HepG2 (cell line): Measurements from ENCODE around the gene CROCC. TPM values are rescaled to one million over a fixed set of nuclear protein-coding genes. Genes with fewer than 3 reads are reported as not detected.

ENCODE experiments used
- ATAC-seq: fragments of 200-7000 bp; cut with Tn5 transposase; 3 replicates; pipeline ENCODE4 v1.9.1; 2020; ENCODE audit warnings: mild to moderate bottlenecking, moderate library complexity
- BruUV-seq: library from RNA; stranded (reverse); fragments of 400-500 nt; replicated peaks from 2 replicates; lab custom pipeline; 2021; lab: Mats Ljungman, UMichigan
- CTCF ChIA-PET: fragments of 300-600 bp; formaldehyde crosslinking; extraction: SDS; loops from one replicate; lab custom pipeline; 2021; ENCODE audit warnings: low total read pairs, inconsistent platforms, low intra/inter-chr PET ratio; lab: Yijun Ruan, JAX
- POLR2A ChIA-PET: fragments of 350-600 bp; sonication (Branson Sonifier 250); formaldehyde crosslinking; loops from one replicate; lab custom pipeline; 2020; ENCODE audit warnings: antibody characterized with exemption, inconsistent platforms; lab: Yijun Ruan, JAX
- DNase-seq: peaks from one replicate; pipeline ENCODE4 v3.0.0-alpha.2; 2015; ENCODE audit warnings: low spot score
- FAIRE-seq: peaks from 3 replicates; lab custom pipeline; 2011; peaks lifted over from hg19 to GRCh38; lab: Jason Lieb, UNC
- H2AFZ ChIP-seq: one replicate; pipeline ENCODE4 v1.6.1; 2011; ENCODE audit warnings: low read length, inconsistent platforms
- H3K27ac ChIP-seq: fragments of 300-600 bp; 3 replicates; pipeline ENCODE4 v1.8.0; 2011; ENCODE audit warnings: mixed run types, mild to moderate bottlenecking, mixed read lengths, low read length, inconsistent platforms; ENCODE audit not compliant: insufficient read depth; ENCODE audit errors: extremely low read length
- H3K27me3 ChIP-seq, 2 experiments: fragments of 200-600 bp in 1 of 2; 2 replicates in 1 of 2; 3 replicates in 1 of 2; pipeline versions ENCODE4 v1.6.0 to v1.8.0; 2011; ENCODE audit warnings: low read length in 2 of 2, mild to moderate bottlenecking in 2 of 2, moderate library complexity in 2 of 2, inconsistent platforms in 1 of 2; ENCODE audit not compliant: insufficient read depth in 2 of 2, control insufficient read depth in 1 of 2
- H3K36me3 ChIP-seq, 2 experiments: fragments of 200-600 bp in 1 of 2; replicated peaks in 1 of 2; 2 replicates in 1 of 2; 3 replicates in 1 of 2; pipeline versions ENCODE4 v1.5.1 to v1.8.0; 2011; ENCODE audit warnings: low read length in 2 of 2, inconsistent platforms in 1 of 2; ENCODE audit not compliant: insufficient read depth in 2 of 2, control insufficient read depth in 1 of 2
- H3K4me1 ChIP-seq: 2 replicates; pipeline ENCODE4 v1.5.1; 2012; ENCODE audit warnings: low read length, inconsistent platforms; ENCODE audit not compliant: insufficient read depth
- H3K4me2 ChIP-seq: 2 replicates; pipeline ENCODE4 v1.6.0; 2011; ENCODE audit warnings: low read depth, low read length, inconsistent platforms
- H3K4me3 ChIP-seq, 3 experiments: fragments of 200-600 bp in 1 of 3; sonication (generic), shearing (Covaris generic) in 1 of 3; replicated peaks in 1 of 3; 2 replicates each; pipeline ENCODE4 v1.5.1; 2011 to 2016; ENCODE audit warnings: low read length in 3 of 3, inconsistent platforms in 2 of 3, low read depth in 2 of 3, mild to moderate bottlenecking in 2 of 3, control low read depth in 1 of 3, mixed read lengths in 1 of 3; ENCODE audit not compliant: insufficient read depth in 1 of 3
- H3K79me2 ChIP-seq: one replicate; pipeline ENCODE4 v1.6.1; 2011; ENCODE audit warnings: low read length, inconsistent platforms; ENCODE audit not compliant: insufficient read depth
- H3K9ac ChIP-seq: 2 replicates; pipeline ENCODE4 v1.6.0; 2011; ENCODE audit warnings: mild to moderate bottlenecking, low read depth, low read length, inconsistent platforms; ENCODE audit not compliant: insufficient read depth
- H3K9me3 ChIP-seq: 2 replicates; pipeline ENCODE4 v1.5.1; 2012; ENCODE audit warnings: mild to moderate bottlenecking, low read length
- H4K20me1 ChIP-seq: 2 replicates; pipeline ENCODE4 v1.6.0; 2011; ENCODE audit warnings: inconsistent platforms, mild to moderate bottlenecking, low read length, moderate library complexity; ENCODE audit not compliant: insufficient read depth
- ARNT ChIP-seq: fragments of 450-650 bp; IDR thresholded peaks from 2 replicates; pipeline ENCODE4 v1.6.1; 2017
- CREB1 ChIP-seq, 2 experiments: fragments of 450-650 bp in 1 of 2; IDR thresholded peaks; 2 replicates each; pipeline ENCODE4 v1.6.1; 2016 to 2017; ENCODE audit warnings: control low read depth in 1 of 2, mild to moderate bottlenecking in 1 of 2, missing compliant biosample characterization in 1 of 2, missing genetic modification characterization in 1 of 2
- HNF1A ChIP-seq, 2 experiments: sonication (generic) in 1 of 2; formaldehyde crosslinking in 1 of 2; IDR thresholded peaks; 2 replicates each; pipeline versions ENCODE4 v1.4.0 to v1.6.1; 2016 to 2020; ENCODE audit warnings: borderline replicate concordance in 1 of 2, low read depth in 1 of 2, mild to moderate bottlenecking in 1 of 2, missing genetic modification reagents in 1 of 2
- HNRNPK ChIP-seq: fragments of 200-400 bp; formaldehyde crosslinking; IDR thresholded peaks from 2 replicates; pipeline ENCODE4 v1.6.1; 2018; ENCODE audit warnings: low read length, low read depth, moderate library complexity, mild to moderate bottlenecking; ENCODE audit not compliant: poor library complexity, severe bottlenecking
- MLXIP ChIP-seq: sonication (generic); formaldehyde crosslinking; IDR thresholded peaks from 2 replicates; pipeline ENCODE4 v1.9.0; 2021; ENCODE audit warnings: missing genetic modification reagents, borderline replicate concordance
- NCOR1 ChIP-seq: fragments of 200-600 bp; sonication (generic); IDR thresholded peaks from 2 replicates; pipeline ENCODE4 v1.7.0; 2017; ENCODE audit warnings: antibody characterized with exemption, low read length, borderline replicate concordance
- PAWR ChIP-seq: sonication (generic); formaldehyde crosslinking; IDR thresholded peaks from 2 replicates; pipeline ENCODE4 v1.4.0; 2020; ENCODE audit warnings: missing genetic modification reagents, mild to moderate bottlenecking, borderline replicate concordance
- PAXIP1 ChIP-seq: sonication (generic); formaldehyde crosslinking; conservative IDR thresholded peaks from 2 replicates; pipeline ENCODE4 v1.4.0; 2020; ENCODE audit warnings: mild to moderate bottlenecking, missing genetic modification reagents, moderate library complexity
- PHF20 ChIP-seq: sonication (generic); formaldehyde crosslinking; IDR thresholded peaks from 2 replicates; pipeline ENCODE4 v1.5.0; 2020; ENCODE audit warnings: mild to moderate bottlenecking, missing genetic modification reagents
- SNRNP70 ChIP-seq: fragments of 200-400 bp; formaldehyde crosslinking; IDR thresholded peaks from 2 replicates; pipeline ENCODE4 v1.6.1; 2017; ENCODE audit warnings: mild to moderate bottlenecking, low read depth, low read length, moderate library complexity
- ZBTB8A ChIP-seq: sonication (generic); formaldehyde crosslinking; IDR thresholded peaks from 2 replicates; pipeline ENCODE4 v1.4.0; 2020; ENCODE audit warnings: mild to moderate bottlenecking, low read depth, missing genetic modification reagents, borderline replicate concordance
- ZC3H4 ChIP-seq: sonication (generic); formaldehyde crosslinking; IDR thresholded peaks from 2 replicates; pipeline ENCODE4 v1.4.0; 2020; ENCODE audit warnings: missing genetic modification reagents, borderline replicate concordance
- ZNF263 ChIP-seq: sonication (generic); formaldehyde crosslinking; IDR thresholded peaks from 2 replicates; pipeline ENCODE4 v1.4.0; 2020; ENCODE audit warnings: missing genetic modification reagents
- ZNF430 ChIP-seq: sonication (generic); formaldehyde crosslinking; IDR thresholded peaks from 2 replicates; pipeline ENCODE4 v1.9.0; 2021; ENCODE audit warnings: mild to moderate bottlenecking, missing genetic modification reagents
- WGBS: methylation state at CpG from one replicate; pipeline ENCODE4 v1.1.6; 2017; ENCODE audit warnings: low lambda C conversion rate; 5-methylcytosine and 5-hydroxymethylcytosine counted together
- in situ Hi-C: cut with HindIII; loops from 2 replicates; pipeline ENCODE4 v1.10.0; 2017; ENCODE audit warnings: low pct_unique_long_range_greater_than_20kb; ENCODE audit not compliant: extremely low pct_ligation_motif_present
- intact Hi-C: fragments of 100-400 bp; cut with micrococcal nuclease; formaldehyde crosslinking; loops from one replicate; pipeline ENCODE4 v1.10.0; 2022; ENCODE audit not compliant: unreplicated experiment
- polyA plus RNA-seq, 8 experiments: library from polyadenylated mRNA; depleted of rRNA in 3 of 8; stranded (reverse) in 7 of 8; unstranded in 1 of 8; fragments of >200 nt; fragmentation: Illumina TruSeq in 4 of 8; extraction: Trizol in 4 of 8; gene quantifications; 2 replicates each; pipeline versions ENCODE4 v1.2.1 to v1.2.3, GENCODE V29; 2011 to 2016; ENCODE audit warnings: low read depth in 4 of 8, missing spikeins in 1 of 8, mixed read lengths in 1 of 8; ENCODE audit not compliant: insufficient read depth in 1 of 8
- total RNA-seq, 5 experiments: library from RNA; depleted of rRNA; stranded (reverse); fragments of >200 nt; fragmentation: Illumina TruSeq; extraction: Trizol; gene quantifications; 2 replicates each; pipeline ENCODE4 v1.2.3, GENCODE V29; 2016; ENCODE audit warnings: low read depth in 1 of 5

The CROCC gene
- total and polyA plus RNA-seq, 2 of the 13 experiments (the other 11 are each of a cell fraction or from before 2014, with no cell fraction given) = 7.8 to 15.5 TPM

- Histone ChIP-seq H3K27ac (no peak overlapping the region), H3K4me3 (no peak overlapping the region), H3K4me2 (no peak overlapping the region), H4K20me1 (no peaks in the 10 kb centered on the region), H3K4me1 (peaks cover 24% of the 10 kb centered on the region), H2AFZ (no peak overlapping the region), H3K9ac (no peak overlapping the region), H3K27me3 (peaks cover 4 to 34% of the 10 kb centered on the region in 2 experiments; a peak in 4 of 5 replicates), H3K79me2 (no peaks in the 10 kb centered on the region), H3K9me3 (no peaks in the 10 kb centered on the region), H3K36me3 (no peaks in the 10 kb centered on the region)
- no peak for DNase-seq
- in situ Hi-C loops = no loop called here
- no peak for FAIRE-seq
- intact Hi-C loops = no loop called here
- CTCF ChIA-PET = no interaction called here
- ATAC-seq = no peak
- POLR2A ChIA-PET = no interaction called here
- no TSS peak for BruUV-seq
- 84% methylated on average over 5 of the region's 5 CpGs for WGBS
- TF ChIP-seq PAXIP1 (no peak), MLXIP (CRISPR knock-in tag) (no peak), ZNF430 (CRISPR knock-in tag) (no peak), NCOR1 (no peak), SNRNP70 (no peak), ZNF263 (CRISPR knock-in tag) (no peak), HNRNPK (no peak), HNF1A (IDR thresholded peaks at IDR 0.05; ENCODE audit: low read depth) (no peak), HNF1A (CRISPR knock-in tag; IDR thresholded peaks at IDR 0.05; ENCODE audit: borderline replicate concordance) (no peak), ZC3H4 (no peak), CREB1 (IDR thresholded peaks at IDR 0.05) (no peak), CREB1 (CRISPR knock-in tag; IDR thresholded peaks at IDR 0.05) (no peak), ZBTB8A (CRISPR knock-in tag) (no peak), PHF20 (CRISPR knock-in tag) (no peak), ARNT (no peak), PAWR (no peak)
Measured at GRCh38 chr1:16977377-16977776, 55.6 kb downstream of the CROCC start.
